Fibroblast of pulmonary artery (primary cell): ENCODE results near the gene POU3F1.

Source experiments
- DNase-seq: peaks from one replicate; pipeline ENCODE4 v3.0.0-alpha.2; 2010; ENCODE audit warnings: low read depth
- H3K4me3 ChIP-seq: replicated peaks from 2 replicates; pipeline ENCODE4 v1.5.1; 2011; ENCODE audit warnings: low read depth, mild to moderate bottlenecking, control low read depth, low read length, moderate library complexity
- CTCF ChIP-seq: IDR thresholded peaks from 2 replicates; pipeline ENCODE4 v1.5.1; 2011; ENCODE audit warnings: mild to moderate bottlenecking, control low read depth, low read length, inconsistent platforms; ENCODE audit errors: missing control alignments

The POU3F1 gene

DNA sequence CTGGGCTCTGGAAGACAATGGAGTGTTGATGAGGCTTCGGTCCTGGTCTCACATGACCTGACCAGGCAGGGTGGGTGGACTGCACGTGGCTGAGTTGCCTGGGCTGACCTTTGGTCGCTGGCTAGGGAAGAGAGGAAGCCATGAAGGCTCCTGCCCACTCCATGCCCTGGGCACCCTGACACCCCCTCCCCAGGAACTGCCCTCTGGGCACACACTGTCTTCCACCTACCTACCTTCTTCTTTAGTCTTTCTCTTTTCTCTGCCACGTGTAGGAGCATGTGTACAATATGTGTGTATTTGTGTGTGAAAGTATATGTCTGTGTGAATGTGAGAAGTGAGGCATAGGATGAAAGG, 15.1 kb downstream of the POU3F1 start:
- H3K4me3 ChIP-seq = no peak overlapping the region
- no peak for TF ChIP-seq CTCF
- DNase-seq = no peak

GRCh38 chr1:38030596-38031512, 15.7 kb downstream of the POU3F1 start:
- DNase-seq = no peak
- H3K4me3 ChIP-seq = no peak overlapping the region
- TF ChIP-seq CTCF = no peak

DNA sequence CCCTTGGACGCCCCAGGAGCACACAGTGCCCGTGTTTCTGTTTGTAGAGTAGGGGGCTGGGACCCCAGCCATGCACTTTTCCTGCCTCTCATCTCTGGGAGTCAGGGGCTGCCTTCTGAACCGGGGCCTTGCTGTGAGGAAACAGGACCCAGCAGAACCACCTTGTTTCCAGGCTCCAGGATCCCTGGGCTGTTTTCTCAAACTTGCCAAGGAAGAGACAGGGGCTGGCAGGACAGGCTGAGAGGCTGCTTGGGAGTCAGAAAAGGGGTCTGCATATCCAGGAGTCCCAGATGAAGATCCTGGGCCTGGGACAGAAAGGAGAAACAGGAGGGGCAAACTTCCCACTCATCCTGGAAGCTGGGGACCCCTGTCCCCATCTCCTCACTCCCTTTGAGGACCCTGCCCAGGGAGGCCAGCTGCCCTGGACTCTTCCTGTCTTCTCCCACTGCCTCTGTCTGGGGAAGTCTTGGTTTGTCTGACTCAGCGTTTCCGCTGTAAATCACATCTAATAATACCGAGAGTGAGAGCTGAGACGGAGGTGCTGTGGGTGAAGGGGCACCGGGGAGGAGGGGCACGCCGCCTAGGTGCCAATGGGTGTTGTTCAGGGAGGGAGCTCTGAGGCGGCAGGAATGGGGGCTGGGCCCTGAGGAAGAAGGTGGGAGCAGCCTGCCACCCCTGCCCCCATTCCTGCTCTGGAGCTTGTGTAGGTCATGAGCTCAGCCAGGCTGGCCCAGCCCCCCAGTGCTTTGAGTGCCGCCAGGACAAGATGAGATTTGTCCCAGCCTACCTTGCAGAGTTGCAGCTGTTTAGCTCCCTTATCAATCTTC, 16.7 kb downstream of the POU3F1 start:
- DNase-seq = peak; percentile 68
- no peak for TF ChIP-seq CTCF
- H3K4me3 ChIP-seq = no peak overlapping the region

DNA sequence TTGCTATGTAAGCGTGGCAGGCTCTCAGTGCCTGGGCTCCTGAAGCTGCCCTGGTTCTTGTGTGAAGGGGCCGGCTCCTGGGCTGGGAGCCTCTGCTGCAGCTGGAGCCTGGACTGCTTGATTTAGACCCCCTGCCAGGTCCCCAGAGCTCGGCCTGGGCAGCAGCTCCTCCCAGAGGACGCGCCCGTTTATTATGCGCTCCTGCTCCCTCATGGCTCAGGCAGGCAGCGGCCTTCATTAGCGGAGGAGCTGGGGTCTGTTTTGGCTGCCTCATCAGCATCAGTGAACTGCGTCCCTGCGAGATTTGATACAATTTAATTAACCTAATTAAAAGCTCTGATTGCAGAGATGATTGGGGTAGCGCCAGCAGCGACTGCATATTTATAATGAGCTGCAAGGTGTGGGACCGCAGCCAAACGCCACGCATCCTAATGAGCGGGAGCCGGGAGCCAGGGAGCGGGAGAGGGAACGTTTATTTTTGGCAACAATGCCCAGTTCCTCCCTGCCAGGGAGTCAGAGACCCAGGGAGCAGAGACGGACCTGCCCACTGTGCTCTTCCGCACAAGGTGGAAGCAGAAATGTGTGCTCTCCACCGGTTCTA, 17.4 kb downstream of the POU3F1 start:
- peak; percentile 1 for TF ChIP-seq CTCF
- peak; percentile 38 for DNase-seq
- no peak overlapping the region for H3K4me3 ChIP-seq

DNA sequence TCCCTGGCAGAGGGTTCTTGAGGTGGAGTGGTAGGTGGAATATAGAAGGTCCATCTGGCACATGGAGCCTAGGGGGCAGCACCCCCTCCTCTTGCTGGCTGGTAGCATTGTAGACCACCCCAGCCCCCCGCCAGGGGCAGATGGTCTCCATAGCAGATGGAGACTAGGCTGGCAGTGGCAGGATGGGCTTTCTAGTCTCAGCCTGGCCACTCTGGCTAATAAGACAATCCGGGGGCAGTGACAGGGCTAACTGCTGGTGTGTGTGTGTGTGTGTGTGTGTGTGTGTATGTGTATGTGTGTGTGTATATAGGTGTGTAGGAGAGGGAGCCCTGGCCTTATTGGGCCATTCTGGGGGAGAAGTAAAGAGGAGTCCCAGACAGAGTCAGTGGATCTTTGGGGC, 17.9 kb downstream of the POU3F1 start:
- TF ChIP-seq CTCF = peak; percentile 2
- no peak for DNase-seq
- H3K4me3 ChIP-seq = no peak overlapping the region

- no peak for DNase-seq
- H3K4me3 ChIP-seq = no peak overlapping the region
- no peak for TF ChIP-seq CTCF
These were observed 18.4 kb downstream of the POU3F1 start for GRCh38 chr1:38028105-38028591.
